ENCODE measurements around the gene ATG7.
"Not testable (repeated sequence)": the region's sequence is repeated elsewhere in the genome, so short reads cannot be mapped to it uniquely, and the experiment has no call there.

ATG7 gene

GRCh38 chr3:11434563-11435096 lies 162.4 kb downstream of the ATG7 start:
- no peak for DNase-seq (ENCODE audit: low read depth)

GRCh38 chr3:11435440-11436165 lies 163.4 kb downstream of the ATG7 start:
- DNase-seq (ENCODE audit: low read depth): no peak

- no peak for DNase-seq (ENCODE audit: low read depth)
These were observed 164.6 kb downstream of the ATG7 start for GRCh38 chr3:11436775-11437174.

GRCh38 chr3:11437506-11437905 lies 165.3 kb downstream of the ATG7 start:
- DNase-seq (ENCODE audit: low read depth): no peak

- DNase-seq (ENCODE audit: low read depth): no peak
These were observed 166.4 kb downstream of the ATG7 start for GRCh38 chr3:11438646-11439045.

- not testable (repeated sequence) for DNase-seq (ENCODE audit: low read depth)
These were observed 169.1 kb downstream of the ATG7 start for GRCh38 chr3:11441346-11441745.

- DNase-seq (ENCODE audit: low read depth): no peak
These were observed 172.2 kb downstream of the ATG7 start for GRCh38 chr3:11444404-11444803.

GRCh38 chr3:11445193-11445592 lies 173.0 kb downstream of the ATG7 start:
- not testable (repeated sequence) for DNase-seq (ENCODE audit: low read depth)

- DNase-seq (ENCODE audit: low read depth): no peak
These were observed 173.7 kb downstream of the ATG7 start for GRCh38 chr3:11445883-11446282.

GRCh38 chr3:11447584-11448200 lies 175.5 kb downstream of the ATG7 start:
- DNase-seq (ENCODE audit: low read depth): no peak

GRCh38 chr3:11450015-11450414 lies 177.8 kb downstream of the ATG7 start:
- no peak for DNase-seq (ENCODE audit: low read depth)

GRCh38 chr3:11452312-11452711 lies 180.1 kb downstream of the ATG7 start:
- DNase-seq (ENCODE audit: low read depth): no peak

GRCh38 chr3:11452885-11453847 lies 181.0 kb downstream of the ATG7 start:
- no peak for DNase-seq (ENCODE audit: low read depth)

- DNase-seq (ENCODE audit: low read depth): no peak
These were observed 183.8 kb downstream of the ATG7 start for GRCh38 chr3:11455956-11456355.

- no peak for DNase-seq (ENCODE audit: low read depth)
These were observed 184.9 kb downstream of the ATG7 start for GRCh38 chr3:11457135-11457534.

GRCh38 chr3:11459186-11459824 lies 187.1 kb downstream of the ATG7 start:
- DNase-seq (ENCODE audit: low read depth): no peak

GRCh38 chr3:11461226-11461625 lies 189.0 kb downstream of the ATG7 start:
- no peak for DNase-seq (ENCODE audit: low read depth)

- DNase-seq (ENCODE audit: low read depth): not testable (repeated sequence)
These were observed 190.5 kb downstream of the ATG7 start for GRCh38 chr3:11462673-11463072.

GRCh38 chr3:11463591-11463990 lies 191.4 kb downstream of the ATG7 start:
- no peak for DNase-seq (ENCODE audit: low read depth)

- DNase-seq (ENCODE audit: low read depth): no peak
These were observed 192.2 kb downstream of the ATG7 start for GRCh38 chr3:11464356-11464755.

GRCh38 chr3:11465744-11466616 lies 193.8 kb downstream of the ATG7 start:
- no peak for DNase-seq (ENCODE audit: low read depth)

All from activated T-cell treated with anti-CD3 and anti-CD28 coated beads for 24 hours (primary cell).